ENCODE results near the gene DOCK4.

The DOCK4 gene

GRCh38 chr7:112220877-112221434 lies 14.8 kb upstream of the DOCK4 start:
- DNase-seq: no peak

- DNase-seq: no peak
These were observed 9.6 kb upstream of the DOCK4 start for GRCh38 chr7:112215787-112216186.

- DNase-seq: no peak
These were observed 8.7 kb upstream of the DOCK4 start for GRCh38 chr7:112214883-112215282.

DNA sequence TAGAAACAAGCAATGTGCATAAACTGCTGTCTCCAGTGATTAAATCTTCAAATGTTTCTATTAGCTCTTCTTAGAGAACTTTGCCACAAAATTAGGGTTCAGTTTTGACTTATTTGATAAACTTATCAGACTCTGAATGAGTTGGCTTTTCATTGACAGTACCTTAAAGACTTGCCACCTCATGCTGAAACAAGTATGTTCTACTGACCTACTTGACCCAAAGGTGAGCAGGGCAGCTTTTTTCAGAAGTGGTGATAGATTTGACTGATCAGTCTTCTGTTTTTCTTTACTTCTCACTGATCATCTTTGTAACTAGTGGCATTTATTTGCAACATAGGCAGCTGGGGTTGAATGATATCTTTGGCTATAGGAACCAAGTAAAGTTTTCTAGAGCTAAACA lies 8.1 kb upstream of the DOCK4 start:
- DNase-seq: no peak

- no peak for DNase-seq
These were observed 7.5 kb upstream of the DOCK4 start for GRCh38 chr7:112213735-112214134.

DNA sequence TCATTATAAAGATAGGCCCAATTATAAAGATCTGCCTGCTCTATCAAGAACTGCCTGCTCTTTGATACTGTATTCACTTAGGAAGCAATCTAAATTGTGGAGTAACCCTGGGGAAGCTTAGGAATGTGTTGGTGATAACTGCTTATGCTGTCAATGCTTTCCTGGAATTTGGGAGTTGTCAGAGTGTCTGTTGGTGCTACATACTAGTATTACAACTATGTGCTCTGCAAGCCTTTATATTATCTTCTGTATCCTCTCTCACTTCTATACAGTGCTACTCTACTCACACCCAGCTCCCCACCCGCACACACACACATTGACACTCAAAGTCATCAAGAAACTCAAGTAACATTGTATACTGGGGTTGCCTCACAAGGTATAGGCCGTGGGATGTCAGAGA lies 6.4 kb upstream of the DOCK4 start:
- no peak for DNase-seq

- DNase-seq: no peak
These were observed 5.2 kb upstream of the DOCK4 start for GRCh38 chr7:112211348-112211907.

DNA sequence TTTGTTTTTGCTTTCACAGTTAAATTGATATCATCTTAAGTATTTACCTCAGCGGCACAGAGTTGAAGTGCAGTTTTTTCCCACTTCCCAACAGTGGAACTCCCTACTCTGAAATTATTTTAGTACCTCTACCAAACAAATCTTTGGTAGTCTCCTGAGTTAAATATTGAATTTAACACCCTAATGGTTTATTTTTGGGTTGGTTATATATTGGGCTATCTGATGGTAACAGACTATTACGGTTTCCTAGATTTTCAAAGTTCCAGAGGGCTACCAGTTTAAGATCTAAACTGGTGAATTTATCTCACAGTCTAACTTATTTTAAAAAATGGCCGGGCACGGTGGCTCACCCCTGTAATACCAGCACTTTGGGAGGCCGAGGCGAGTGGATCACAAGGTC lies 1.6 kb upstream of the DOCK4 start:
- DNase-seq: no peak

GRCh38 chr7:112206991-112207592 lies 893 bp upstream of the DOCK4 start:
- DNase-seq: no peak

DNA sequence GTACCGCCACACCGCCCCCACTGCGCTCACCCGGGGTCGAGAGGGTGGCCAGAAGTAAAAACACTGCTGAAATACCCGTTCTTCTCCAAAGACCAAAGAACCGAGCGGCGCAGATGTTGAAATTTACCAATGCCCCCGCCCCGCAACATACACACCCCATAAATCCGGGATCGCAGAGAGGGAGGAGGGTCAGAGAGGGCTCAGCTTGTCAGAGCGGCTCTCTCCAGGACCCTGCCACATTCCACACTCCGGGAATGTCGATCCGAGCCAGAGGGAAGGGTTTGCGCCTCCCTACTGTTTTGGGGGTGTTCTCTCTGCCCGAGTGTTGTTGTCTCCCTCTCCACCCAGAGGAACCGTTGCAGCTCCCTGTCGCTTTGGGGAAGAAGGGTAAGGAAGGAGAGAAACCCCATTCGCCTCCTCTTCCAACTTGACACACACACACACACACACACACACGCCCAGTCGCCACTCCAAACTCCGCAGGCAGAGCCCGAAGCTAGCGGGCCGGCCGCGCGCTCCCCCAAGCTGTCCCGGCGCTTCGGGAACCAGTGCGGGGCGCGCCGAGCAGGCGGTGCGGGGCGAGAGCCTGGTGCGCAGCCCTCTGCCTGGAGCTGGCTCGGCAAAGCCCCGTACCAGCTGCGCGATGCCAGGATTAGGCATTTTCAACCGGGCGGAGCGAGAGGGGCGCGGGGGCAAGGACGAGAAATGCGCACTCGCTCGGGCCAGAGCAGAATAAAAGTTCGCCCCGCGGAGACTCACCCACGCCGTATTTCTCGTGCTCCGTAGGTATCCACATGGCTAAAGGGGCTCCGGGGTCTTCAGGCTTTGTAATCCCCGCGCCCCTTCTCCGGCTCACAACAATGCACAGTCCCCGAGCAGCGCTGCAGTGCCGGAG lies 609 bp downstream of the DOCK4 start:
- DNase-seq: peak; percentile 61

- no peak for DNase-seq
These were observed 1.5 kb downstream of the DOCK4 start for GRCh38 chr7:112204499-112205342.

GRCh38 chr7:112203365-112203739 lies 2.8 kb downstream of the DOCK4 start:
- no peak for DNase-seq

DNA sequence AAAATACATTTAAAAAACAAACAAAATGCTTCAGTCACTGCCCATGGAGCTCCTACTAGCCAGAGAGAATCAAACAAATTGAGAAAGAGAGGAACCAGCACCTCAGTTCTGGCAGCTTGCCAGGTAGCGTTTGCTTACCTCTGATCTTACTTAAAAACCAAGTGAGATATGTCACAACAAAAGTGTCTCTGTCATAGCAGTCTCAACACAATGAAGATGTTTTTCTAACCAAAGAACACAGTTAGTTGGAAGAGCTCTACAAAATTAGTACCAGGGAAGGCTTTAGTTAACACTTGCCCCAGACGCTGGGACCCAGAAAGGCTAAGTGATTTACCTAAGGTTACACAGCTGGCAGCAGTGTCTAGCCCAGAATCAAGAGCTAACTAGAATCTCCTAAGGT lies 3.4 kb downstream of the DOCK4 start:
- no peak for DNase-seq

GRCh38 chr7:112201839-112202238 lies 4.4 kb downstream of the DOCK4 start:
- no peak for DNase-seq

- no peak for DNase-seq
These were observed 4.8 kb downstream of the DOCK4 start for GRCh38 chr7:112201411-112201810.

DNA sequence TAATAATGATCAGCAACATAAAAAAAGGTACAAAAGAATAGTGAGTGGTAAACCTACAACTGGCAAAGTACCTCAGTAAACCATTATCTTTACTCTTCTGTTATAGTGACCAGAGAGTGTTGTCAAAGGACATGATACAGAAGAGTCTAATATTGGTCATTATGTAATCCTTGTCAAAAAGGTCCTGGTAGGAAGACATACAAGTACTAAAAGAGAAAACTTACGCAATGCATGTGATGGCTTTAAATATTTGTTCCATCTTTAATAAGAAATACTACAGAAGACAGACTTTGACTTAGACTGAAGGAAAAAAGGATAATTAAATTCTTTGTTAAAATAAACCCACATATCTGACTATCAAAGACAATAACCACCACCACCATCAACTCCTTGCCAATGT lies 6.5 kb downstream of the DOCK4 start:
- no peak for DNase-seq

DNA sequence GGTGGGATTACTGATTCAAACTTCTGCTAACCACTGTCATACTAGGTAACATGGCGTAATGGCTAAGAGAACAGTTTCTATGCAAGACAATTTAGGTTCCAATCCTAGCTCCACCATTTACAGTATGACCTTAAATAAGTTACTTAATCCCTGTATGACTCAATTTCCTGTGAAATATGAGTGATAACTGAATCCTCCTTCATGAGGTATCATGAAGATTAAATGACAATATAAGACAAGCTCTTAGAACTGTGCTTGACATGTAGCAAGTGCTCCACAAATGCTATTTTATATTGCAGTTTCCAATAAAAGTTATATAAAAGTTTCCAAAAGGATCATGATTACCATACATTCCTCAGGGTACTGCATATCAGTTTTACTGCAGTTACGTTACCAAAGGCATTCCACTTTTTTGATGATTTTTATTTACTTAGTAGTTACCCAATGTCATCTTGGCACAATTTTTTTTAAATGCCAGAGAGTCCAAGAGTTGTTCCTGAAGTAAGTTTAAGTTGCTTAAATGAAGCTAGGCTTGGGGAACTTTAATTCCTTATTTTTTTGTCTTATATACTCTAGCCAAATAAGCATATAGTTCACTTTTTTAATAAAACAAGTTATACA lies 7.1 kb downstream of the DOCK4 start:
- DNase-seq: no peak

DNA sequence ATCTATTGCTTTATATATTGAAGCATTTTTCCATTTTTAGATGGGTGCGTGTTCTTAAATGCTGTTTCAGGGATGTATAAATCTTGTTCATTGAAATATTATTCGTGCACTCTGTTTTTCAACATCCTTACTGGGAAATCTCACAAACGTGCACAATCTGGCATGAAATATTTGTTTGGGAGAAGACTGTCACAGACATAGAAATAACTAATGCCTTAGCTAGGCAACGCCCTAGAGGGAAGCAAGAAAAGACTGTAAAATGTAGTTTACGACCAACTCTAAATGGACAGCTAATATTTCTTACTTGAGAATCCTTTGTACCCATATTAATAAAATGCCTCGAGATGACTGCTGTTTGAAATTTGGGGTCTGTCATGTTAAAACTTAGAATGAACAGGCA lies 8.9 kb downstream of the DOCK4 start:
- no peak for DNase-seq

- DNase-seq: no peak
These were observed 10.5 kb downstream of the DOCK4 start for GRCh38 chr7:112195717-112196116.

DNA sequence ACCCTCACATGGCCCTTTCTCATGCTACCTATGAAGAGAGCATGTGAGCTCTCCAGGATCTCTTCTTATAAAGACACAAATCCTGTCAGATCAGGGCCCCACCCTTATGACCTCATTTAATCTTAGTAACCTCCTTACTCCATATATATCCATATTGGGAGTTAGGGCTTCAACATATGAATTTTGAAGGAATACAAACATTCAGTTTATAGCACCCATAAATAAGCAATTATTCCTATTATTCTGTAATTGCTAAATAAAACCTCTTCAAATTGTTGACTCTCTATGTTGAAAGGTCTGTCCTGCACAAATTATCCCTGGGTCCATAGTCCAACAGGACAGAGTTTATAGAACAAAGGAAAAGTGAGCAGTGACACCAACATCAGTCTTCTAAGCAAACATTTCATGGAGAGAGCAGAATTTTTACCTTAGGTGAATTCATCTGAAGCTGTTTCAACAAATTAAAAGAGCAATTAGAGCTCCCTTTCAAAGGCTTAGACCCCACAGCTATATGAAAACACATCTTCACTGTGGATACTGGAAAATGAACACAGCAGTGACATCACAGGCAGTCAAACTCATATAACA lies 12.2 kb downstream of the DOCK4 start:
- DNase-seq: no peak

GRCh38 chr7:112192236-112193154 lies 13.7 kb downstream of the DOCK4 start:
- no peak for DNase-seq

Measured in NCI-H2171 (cell line).